HG03095 (cell line): ENCODE results near the gene RAC2.

Source experiments
- ATAC-seq: cut with Tn5 transposase; IDR thresholded peaks from one replicate; pipeline ENCODE4 v1.9.1; 2021; ENCODE audit warnings: moderate library complexity; ENCODE audit not compliant: unreplicated experiment

The RAC2 gene

GRCh38 chr22:37244114-37244921 lies at the start of gene RAC2:
Gene RAC2 (minus strand): TSS chr22:37244269. CDS start chr22:37244148, 121 bp downstream.
- ATAC-seq: peak; percentile 36

GRCh38 chr22:37293172-37293571 lies 49.1 kb upstream of the RAC2 start:
- no peak for ATAC-seq

GRCh38 chr22:37292641-37293040 lies 48.6 kb upstream of the RAC2 start:
- ATAC-seq: no peak

- no peak for ATAC-seq
Observed at GRCh38 chr22:37291559-37292298, 47.7 kb upstream of the RAC2 start.

- ATAC-seq: no peak
Observed at GRCh38 chr22:37290737-37291136, 46.7 kb upstream of the RAC2 start.

- no peak for ATAC-seq
Observed at GRCh38 chr22:37289156-37289735, 45.2 kb upstream of the RAC2 start.

- no peak for ATAC-seq
Observed at GRCh38 chr22:37288521-37288920, 44.5 kb upstream of the RAC2 start.

GRCh38 chr22:37287550-37287951 lies 43.5 kb upstream of the RAC2 start:
- ATAC-seq: no peak

GRCh38 chr22:37285937-37286336 lies 41.9 kb upstream of the RAC2 start:
- no peak for ATAC-seq

- ATAC-seq: no peak
Observed at GRCh38 chr22:37284805-37285355, 40.8 kb upstream of the RAC2 start.

GRCh38 chr22:37284126-37284804 lies 40.2 kb upstream of the RAC2 start:
- no peak for ATAC-seq

GRCh38 chr22:37283393-37283937 lies 39.4 kb upstream of the RAC2 start:
- no peak for ATAC-seq

GRCh38 chr22:37282385-37282677 lies 38.3 kb upstream of the RAC2 start, which contains the start of gene CYTH4:
Gene CYTH4 (plus strand): TSS chr22:37282508. CDS start chr22:37282570, 62 bp downstream.
- no peak for ATAC-seq

GRCh38 chr22:37281646-37282384 lies 37.7 kb upstream of the RAC2 start:
- ATAC-seq: no peak

- ATAC-seq: no peak
Observed at GRCh38 chr22:37281195-37281594, 37.1 kb upstream of the RAC2 start.

GRCh38 chr22:37280718-37281117 lies 36.6 kb upstream of the RAC2 start:
- ATAC-seq: no peak

GRCh38 chr22:37279331-37280181 lies 35.5 kb upstream of the RAC2 start:
- no peak for ATAC-seq

GRCh38 chr22:37278261-37278660 lies 34.2 kb upstream of the RAC2 start:
- no peak for ATAC-seq

- no peak for ATAC-seq
Observed at GRCh38 chr22:37277384-37277783, 33.3 kb upstream of the RAC2 start.
